AG04449 (cell line): ENCODE results near the gene ACSS3.

ENCODE experiments used
- CTCF ChIA-PET: fragments of 350-600 bp; formaldehyde crosslinking; extraction: SDS; loops from one replicate; lab custom pipeline; 2021; ENCODE audit warnings: antibody characterized with exemption; lab: Yijun Ruan, JAX
- POLR2A ChIA-PET: fragments of 400-600, 350-600 bp; formaldehyde crosslinking; extraction: SDS; loops from one replicate; lab custom pipeline; 2020; ENCODE audit warnings: antibody characterized with exemption, inconsistent platforms; lab: Yijun Ruan, JAX
- DNase-seq: peaks from one replicate; pipeline ENCODE4 v3.0.0-alpha.2; 2010; ENCODE audit warnings: low read depth, low spot score
- H3K4me3 ChIP-seq: 2 replicates; pipeline ENCODE4 v1.5.1; 2011; ENCODE audit warnings: low read depth, mild to moderate bottlenecking, control low read depth, low read length
- CTCF ChIP-seq: IDR thresholded peaks from one replicate; pipeline ENCODE4 v1.5.1; 2011; ENCODE audit warnings: mild to moderate bottlenecking, moderate library complexity, low read length, control low read depth, inconsistent platforms; ENCODE audit not compliant: insufficient read depth; ENCODE audit errors: missing control alignments

ACSS3 gene

GRCh38 chr12:81141217-81141616 is 63.3 kb downstream of the ACSS3 start:
- TF ChIP-seq CTCF = no peak
- H3K4me3 ChIP-seq = no peak overlapping the region
- ChIA-PET CTCF (interaction anchor here (1.2 kb wide), 1 partner anchor 12 kb away, joined by 4 read pairs; no protein-coding TSS in a partner anchor), POLR2A (no interaction called here)
- no peak for DNase-seq

GRCh38 chr12:81143057-81143456 is 65.2 kb downstream of the ACSS3 start:
- ChIA-PET CTCF (no interaction called here), POLR2A (no interaction called here)
- TF ChIP-seq CTCF = no peak
- H3K4me3 ChIP-seq = no peak overlapping the region
- no peak for DNase-seq

GRCh38 chr12:81146228-81147225 is 68.6 kb downstream of the ACSS3 start:
- POLR2A ChIA-PET = no interaction called here
- CTCF ChIA-PET = no interaction called here
- no peak for DNase-seq

GRCh38 chr12:81147292-81147919 is 69.5 kb downstream of the ACSS3 start:
- ChIA-PET CTCF (no interaction called here), POLR2A (no interaction called here)
- no peak for DNase-seq

More at GRCh38 chr12:81146228-81147225, 68.6 kb downstream of the ACSS3 start:
- H3K4me3 ChIP-seq = no peak overlapping the region
- no peak for TF ChIP-seq CTCF

GRCh38 chr12:81150382-81150781 is 72.5 kb downstream of the ACSS3 start:
- ChIA-PET POLR2A (no interaction called here), CTCF (no interaction called here)
- DNase-seq = no peak
- no peak overlapping the region for H3K4me3 ChIP-seq
- no peak for TF ChIP-seq CTCF

More at GRCh38 chr12:81147292-81147919, 69.5 kb downstream of the ACSS3 start:
- H3K4me3 ChIP-seq = no peak overlapping the region
- TF ChIP-seq CTCF = no peak

- H3K4me3 ChIP-seq = no peak overlapping the region
- TF ChIP-seq CTCF = no peak
- ChIA-PET POLR2A (no interaction called here), CTCF (no interaction called here)
- DNase-seq = no peak
These were observed 82.0 kb downstream of the ACSS3 start for GRCh38 chr12:81159856-81160255.
